SJSA1 (cell line): ENCODE results near the gene PITX2. TPM values are rescaled to one million over a fixed set of nuclear protein-coding genes. Genes with fewer than 3 reads are reported as not detected.

ENCODE experiments used
- DNase-seq, 2 experiments: peaks; one replicate each; pipeline ENCODE4 v3.0.0-alpha.2; 2015 to 2020; ENCODE audit warnings: low spot score in 2 of 2, low read depth in 1 of 2
- H3K27ac ChIP-seq: fragments of 250-450 bp; sonication (Bioruptor Pico); 2 replicates; pipeline ENCODE4 v1.5.1; 2020; ENCODE audit warnings: mild to moderate bottlenecking, moderate library complexity
- H3K27me3 ChIP-seq: fragments of 250-450 bp; sonication (Bioruptor Pico); replicated peaks from 2 replicates; pipeline ENCODE4 v1.5.1; 2020; ENCODE audit warnings: mild to moderate bottlenecking, moderate library complexity
- H3K36me3 ChIP-seq: fragments of 250-450 bp; sonication (Bioruptor Pico); 2 replicates; pipeline ENCODE4 v1.5.1; 2020; ENCODE audit warnings: mild to moderate bottlenecking
- H3K4me1 ChIP-seq: fragments of 250-450 bp; sonication (Bioruptor Pico); replicated peaks from 2 replicates; pipeline ENCODE4 v1.6.1; 2021; ENCODE audit warnings: mild to moderate bottlenecking
- H3K4me3 ChIP-seq: fragments of 250-450 bp; sonication (Bioruptor Pico); 2 replicates; pipeline ENCODE4 v1.5.1; 2020; ENCODE audit warnings: mild to moderate bottlenecking
- H3K9me3 ChIP-seq: fragments of 250-450 bp; sonication (Bioruptor Pico); replicated peaks from 2 replicates; pipeline ENCODE4 v1.5.1; 2020; ENCODE audit warnings: mild to moderate bottlenecking
- total RNA-seq: library from RNA; depleted of rRNA; stranded (reverse); fragments of >200 nt; shearing (Covaris generic); gene quantifications from 2 replicates; pipeline ENCODE4 v1.2.3, GENCODE V29; 2014

PITX2 gene
- total RNA-seq, 1 experiment from 2014 or later: 21.7 TPM

DNA sequence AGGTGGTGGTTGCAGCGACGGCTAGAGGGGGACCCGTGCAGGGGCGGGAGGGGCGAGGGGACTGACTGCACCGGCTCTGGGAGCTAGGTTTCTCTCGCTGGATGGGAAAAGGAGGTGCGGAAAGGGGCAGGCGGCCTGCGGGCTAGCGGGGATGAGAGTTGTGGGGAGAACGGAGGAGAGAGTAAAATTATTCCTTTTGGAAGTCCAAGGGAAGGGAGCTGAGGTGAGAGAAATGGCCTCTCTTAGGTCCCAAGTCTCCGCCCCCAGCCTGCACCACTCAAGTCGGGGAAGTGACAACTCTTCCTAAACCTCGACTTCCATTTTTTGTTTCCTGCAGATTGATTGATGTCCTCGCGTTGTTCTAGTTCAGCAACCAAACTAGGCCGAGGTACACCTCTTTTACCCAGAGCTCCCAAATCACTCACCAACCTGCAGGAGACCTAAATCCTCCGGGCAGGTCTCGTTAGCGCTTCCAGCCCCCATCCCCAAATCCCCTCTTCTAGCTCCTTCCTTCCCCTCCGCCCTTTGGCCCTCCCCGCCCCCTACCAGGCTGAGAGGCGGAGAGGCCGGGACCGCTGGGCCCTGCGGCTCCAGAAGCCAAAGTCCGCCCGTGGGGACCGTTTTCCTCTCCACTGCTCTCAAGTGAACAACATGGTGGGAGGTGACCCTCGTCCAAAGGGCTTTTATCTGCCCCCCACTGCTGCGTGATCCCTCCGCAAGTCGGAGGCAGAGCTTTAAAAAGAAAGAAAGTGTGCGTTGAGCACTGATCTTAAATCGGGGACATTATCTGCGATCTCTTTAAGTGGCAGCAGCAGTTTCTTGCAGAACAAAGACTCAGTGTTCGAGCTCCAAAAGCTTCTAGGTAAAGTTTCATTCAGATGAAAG lies 7.3 kb downstream of the PITX2 start:
- Histone ChIP-seq H3K4me3 (no peak overlapping the region), H3K27ac (no peak overlapping the region), H3K9me3 (no peaks in the 10 kb centered on the region), H3K27me3 (no peaks in the 10 kb centered on the region), H3K4me1 (no peaks in the 10 kb centered on the region), H3K36me3 (peaks cover 34% of the 10 kb centered on the region)
- no peak for DNase-seq

DNA sequence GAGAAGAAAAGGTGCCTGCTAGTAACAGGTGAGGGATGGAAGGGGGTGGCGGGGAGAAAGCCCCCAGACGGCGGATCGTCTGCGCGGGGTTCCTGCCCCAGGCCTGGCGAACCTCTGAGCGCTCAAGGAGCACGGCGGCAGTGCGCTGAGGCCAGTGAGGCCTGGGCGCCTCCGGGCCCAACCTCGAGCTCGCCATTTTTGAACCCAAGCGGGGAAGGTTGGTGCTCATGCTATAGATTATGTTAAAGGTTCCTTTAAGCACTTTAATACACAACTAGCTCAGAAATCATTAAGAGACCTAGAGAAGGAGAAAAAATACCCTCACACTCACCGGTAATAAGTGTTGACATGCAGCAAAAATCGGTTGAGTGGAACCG lies 7.9 kb downstream of the PITX2 start:
- Histone ChIP-seq H3K27ac (no peak overlapping the region), H3K9me3 (no peaks in the 10 kb centered on the region), H3K4me3 (no peak overlapping the region), H3K4me1 (no peaks in the 10 kb centered on the region), H3K36me3 (peaks cover 28% of the 10 kb centered on the region), H3K27me3 (no peaks in the 10 kb centered on the region)
- no peak for DNase-seq

GRCh38 chr4:110614173-110614963 lies 8.5 kb downstream of the PITX2 start:
- no peaks in the 10 kb centered on the region for H3K9me3 ChIP-seq
- no peak overlapping the region for H3K4me3 ChIP-seq
- H3K36me3 ChIP-seq: peaks cover 22% of the 10 kb centered on the region
- no peaks in the 10 kb centered on the region for H3K27me3 ChIP-seq
- H3K4me1 ChIP-seq: peaks cover 5% of the 10 kb centered on the region
- no peak overlapping the region for H3K27ac ChIP-seq
- no peak for DNase-seq

DNA sequence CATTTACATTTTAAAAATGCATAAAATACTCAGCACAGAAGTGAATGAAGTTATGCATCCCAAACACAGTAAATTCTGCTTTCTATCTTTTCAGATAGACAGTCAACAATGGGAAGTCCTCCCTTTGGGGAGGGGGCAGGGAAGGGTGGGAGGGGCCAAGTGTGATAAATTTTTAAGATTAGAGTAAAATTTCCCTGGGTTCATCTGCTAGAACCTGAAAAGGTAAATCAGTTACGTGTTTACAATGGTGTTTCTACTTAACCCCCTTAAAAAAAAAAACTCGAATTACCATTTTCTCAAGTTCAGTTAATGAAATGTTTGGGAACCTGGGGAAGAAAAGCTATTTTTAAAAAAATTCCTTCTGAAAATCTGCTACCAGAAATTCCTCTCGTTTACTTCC lies 9.1 kb downstream of the PITX2 start:
- no peak overlapping the region for H3K4me3 ChIP-seq
- no peak overlapping the region for H3K27ac ChIP-seq
- DNase-seq: no peak
- peaks cover 11% of the 10 kb centered on the region for H3K4me1 ChIP-seq
- H3K36me3 ChIP-seq: peaks cover 16% of the 10 kb centered on the region
- H3K9me3 ChIP-seq: no peaks in the 10 kb centered on the region; the same call in 1 of the 2 replicates
- no peaks in the 10 kb centered on the region for H3K27me3 ChIP-seq

DNA sequence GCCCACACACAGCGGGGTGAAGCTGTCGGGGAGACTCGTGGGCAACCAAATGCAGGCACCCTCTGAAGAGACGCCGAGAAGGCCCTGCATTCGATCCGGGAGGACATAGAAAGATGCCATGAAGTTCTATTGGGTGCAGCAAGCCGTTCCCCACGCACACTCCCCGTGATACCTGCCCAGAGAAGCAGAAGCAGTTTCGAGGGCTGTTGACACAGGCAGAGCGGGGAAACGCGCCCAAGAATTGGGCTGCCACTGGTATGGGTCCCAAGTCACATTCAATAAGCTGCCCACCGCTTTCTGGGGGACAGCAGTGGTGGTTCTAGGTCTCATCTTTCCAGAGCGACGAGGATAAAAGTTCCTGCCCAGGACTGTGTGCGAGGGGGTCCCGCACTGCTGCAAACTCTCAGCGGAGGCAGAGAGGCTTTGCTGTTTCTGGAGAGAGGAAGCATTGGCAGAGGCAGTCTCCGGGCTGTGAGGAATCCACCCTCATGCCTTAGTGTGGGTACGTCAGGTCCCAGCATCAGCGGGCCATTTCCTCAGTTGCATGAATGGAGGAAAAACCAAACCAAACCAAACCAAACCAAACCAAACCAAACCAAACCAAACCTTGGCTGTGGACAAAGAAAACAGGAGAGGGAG lies 10.1 kb downstream of the PITX2 start:
- H3K36me3 ChIP-seq: peaks cover 6% of the 10 kb centered on the region
- H3K27ac ChIP-seq: no peak overlapping the region
- no peaks in the 10 kb centered on the region for H3K27me3 ChIP-seq
- no peaks in the 10 kb centered on the region; the same call in 1 of the 2 replicates for H3K9me3 ChIP-seq
- no peak overlapping the region for H3K4me3 ChIP-seq
- H3K4me1 ChIP-seq: peaks cover 16% of the 10 kb centered on the region
- no peak for DNase-seq

- no peak overlapping the region for H3K4me3 ChIP-seq
- peaks cover 16% of the 10 kb centered on the region for H3K4me1 ChIP-seq
- H3K27ac ChIP-seq: no peak overlapping the region
- no peaks in the 10 kb centered on the region for H3K27me3 ChIP-seq
- DNase-seq: no peak
- H3K36me3 ChIP-seq: no peaks in the 10 kb centered on the region; the same call in 1 of the 2 replicates
- H3K9me3 ChIP-seq: no peaks in the 10 kb centered on the region; the same call in 1 of the 2 replicates
Observed at GRCh38 chr4:110611968-110612447, 10.9 kb downstream of the PITX2 start.

DNA sequence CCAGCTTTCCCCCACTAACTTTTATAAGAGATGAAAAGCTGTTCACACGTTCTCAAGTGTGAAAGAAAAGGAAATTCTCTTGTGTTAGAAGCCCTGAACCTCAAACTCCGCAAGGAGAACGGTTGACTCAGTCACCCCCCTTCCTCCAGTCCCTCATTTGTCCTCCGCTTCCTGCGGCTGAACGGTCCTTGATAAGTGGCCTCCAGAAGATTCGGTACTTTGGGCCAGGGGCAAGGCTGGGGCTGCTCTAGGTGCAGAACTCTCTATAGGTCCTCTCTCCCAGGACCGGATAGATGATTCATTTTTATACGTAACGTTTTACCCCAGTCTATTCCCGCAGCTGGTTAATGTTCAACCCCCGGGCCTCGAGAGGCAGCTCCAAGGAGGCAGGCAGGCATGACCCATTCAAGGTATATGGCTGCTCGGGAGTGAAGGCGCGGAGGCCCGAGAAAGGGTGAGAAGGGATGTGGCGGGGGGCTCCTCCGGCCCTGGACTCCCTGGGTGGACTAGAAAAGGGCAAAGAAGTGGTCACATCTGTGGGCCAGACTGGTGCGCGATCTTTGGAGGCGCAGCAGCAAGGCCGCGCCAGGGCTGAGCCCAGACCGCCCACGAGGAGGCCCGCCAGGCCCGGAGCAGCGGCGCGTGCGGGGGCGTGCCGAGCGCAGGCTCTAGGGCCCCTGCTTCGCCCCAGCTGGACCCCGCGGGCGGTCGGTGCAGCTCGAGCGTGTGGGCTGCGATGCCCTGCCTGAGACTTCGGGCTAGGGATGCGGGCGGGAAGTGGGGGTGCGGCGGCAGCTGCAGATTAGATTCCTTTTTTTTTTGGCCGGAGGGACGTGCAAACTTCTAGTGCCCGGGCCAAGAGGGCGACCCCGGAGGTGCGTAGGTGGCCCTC lies 11.7 kb downstream of the PITX2 start:
- Histone ChIP-seq H3K9me3 (no peaks in the 10 kb centered on the region; the same call in 1 of the 2 replicates), H3K27ac (no peak overlapping the region), H3K4me1 (peaks cover 16% of the 10 kb centered on the region), H3K36me3 (no peaks in the 10 kb centered on the region; the same call in 1 of the 2 replicates), H3K4me3 (no peak overlapping the region), H3K27me3 (no peaks in the 10 kb centered on the region)
- no peak for DNase-seq

DNA sequence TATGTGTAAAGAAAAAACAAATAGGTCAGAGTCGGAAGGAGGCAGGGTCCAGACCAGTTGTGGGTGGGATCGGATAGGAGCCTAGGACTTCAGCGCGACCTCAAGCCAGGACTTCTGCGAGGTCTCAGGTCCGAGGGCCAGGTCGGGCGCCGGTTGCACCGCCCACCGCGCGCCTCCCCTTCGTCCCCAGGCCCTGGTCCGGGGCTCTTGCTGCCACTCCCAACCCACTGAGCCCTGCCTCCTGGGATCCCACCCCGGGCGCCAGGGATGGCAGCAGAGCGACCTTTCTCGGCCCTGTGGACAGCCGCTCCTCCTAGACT lies 12.3 kb downstream of the PITX2 start:
- no peaks in the 10 kb centered on the region for H3K36me3 ChIP-seq

GRCh38 chr4:110609044-110609750 lies 13.7 kb downstream of the PITX2 start:
- Histone ChIP-seq H3K36me3 (no peaks in the 10 kb centered on the region), H3K9me3 (no peaks in the 10 kb centered on the region; the same call in 1 of the 2 replicates), H3K4me1 (peaks cover 16% of the 10 kb centered on the region), H3K27me3 (no peaks in the 10 kb centered on the region), H3K27ac (peak overlapping the region; percentile 76), H3K4me3 (no peak overlapping the region)
- DNase-seq: peak; percentile 43 to 63

More for the DNA sequence above, 12.3 kb downstream of the PITX2 start:
- Histone ChIP-seq H3K27ac (no peak overlapping the region), H3K9me3 (no peaks in the 10 kb centered on the region; the same call in 1 of the 2 replicates), H3K4me1 (peaks cover 16% of the 10 kb centered on the region), H3K4me3 (no peak overlapping the region), H3K27me3 (no peaks in the 10 kb centered on the region)
- no peak for DNase-seq

DNA sequence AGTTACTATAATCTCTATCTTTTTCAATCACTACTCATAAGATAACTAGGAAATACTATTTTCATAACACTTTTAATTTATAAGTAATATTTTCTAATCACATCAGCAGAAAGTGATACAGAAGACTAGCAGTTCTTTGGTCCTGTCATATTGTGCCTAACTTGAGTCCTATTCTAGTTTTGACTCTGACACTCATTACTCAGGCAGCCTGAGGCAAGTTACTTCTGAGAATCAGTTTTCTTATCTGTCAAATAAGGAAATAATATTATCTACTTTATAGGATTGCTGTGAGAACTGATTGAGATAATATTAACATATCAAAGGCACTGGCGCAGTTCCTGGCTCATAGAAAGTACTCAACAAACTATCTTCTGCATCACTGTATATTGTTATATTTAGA lies 17.8 kb downstream of the PITX2 start:
- no peaks in the 10 kb centered on the region for H3K27me3 ChIP-seq
- DNase-seq: no peak
- no peak overlapping the region for H3K4me3 ChIP-seq
- H3K27ac ChIP-seq: no peak overlapping the region
- no peaks in the 10 kb centered on the region; the same call in 1 of the 2 replicates for H3K9me3 ChIP-seq
- peaks cover 16% of the 10 kb centered on the region for H3K4me1 ChIP-seq
- no peaks in the 10 kb centered on the region for H3K36me3 ChIP-seq

GRCh38 chr4:110602061-110602460 lies 20.8 kb downstream of the PITX2 start:
- no peak for DNase-seq
- Histone ChIP-seq H3K36me3 (no peaks in the 10 kb centered on the region), H3K27ac (no peak overlapping the region), H3K4me3 (no peak overlapping the region), H3K4me1 (no peaks in the 10 kb centered on the region), H3K27me3 (no peaks in the 10 kb centered on the region), H3K9me3 (no peaks in the 10 kb centered on the region)

GRCh38 chr4:110597582-110597981 lies 25.3 kb downstream of the PITX2 start:
- Histone ChIP-seq H3K27ac (no peak overlapping the region), H3K9me3 (0 out of 2 replicates have a peak, but pooled peaks cover 4% of the 10 kb centered on the region), H3K36me3 (no peaks in the 10 kb centered on the region), H3K4me1 (no peaks in the 10 kb centered on the region), H3K27me3 (no peaks in the 10 kb centered on the region), H3K4me3 (no peak overlapping the region)
- no peak for DNase-seq
